GM19025 (cell line): ENCODE measurements around the gene PTPN13.

Source experiments
- ATAC-seq: cut with Tn5 transposase; IDR thresholded peaks from one replicate; pipeline ENCODE4 v1.9.1; 2021; ENCODE audit warnings: mild to moderate bottlenecking, low read depth, moderate library complexity; ENCODE audit not compliant: unreplicated experiment

PTPN13 gene

GRCh38 chr4:86593688-86594558 lies at the start of gene PTPN13:
PTPN13 (plus strand) TSS chr4:86594315; CDS start chr4:86635257, 40,942 bp downstream.
- ATAC-seq = peak; percentile 99

GRCh38 chr4:86547140-86547539 lies 47.0 kb upstream of the PTPN13 start:
- no peak for ATAC-seq

GRCh38 chr4:86549163-86549788 lies 44.8 kb upstream of the PTPN13 start:
- ATAC-seq = no peak

- ATAC-seq = no peak
These were observed 42.7 kb upstream of the PTPN13 start for GRCh38 chr4:86551387-86551786.

- no peak for ATAC-seq
These were observed 39.5 kb upstream of the PTPN13 start for GRCh38 chr4:86554646-86555045.

- no peak for ATAC-seq
These were observed 37.2 kb upstream of the PTPN13 start for GRCh38 chr4:86556791-86557415.

- ATAC-seq = peak; percentile 69
These were observed 36.6 kb upstream of the PTPN13 start for GRCh38 chr4:86557526-86557925.

- no peak for ATAC-seq
These were observed 35.9 kb upstream of the PTPN13 start for GRCh38 chr4:86558258-86558657.

GRCh38 chr4:86558797-86559196 lies 35.3 kb upstream of the PTPN13 start:
- no peak for ATAC-seq

- no peak for ATAC-seq
These were observed 33.7 kb upstream of the PTPN13 start for GRCh38 chr4:86560447-86560846.

GRCh38 chr4:86561256-86561655 lies 32.9 kb upstream of the PTPN13 start:
- ATAC-seq = no peak

GRCh38 chr4:86563416-86563815 lies 30.7 kb upstream of the PTPN13 start:
- ATAC-seq = no peak

GRCh38 chr4:86564795-86565194 lies 29.3 kb upstream of the PTPN13 start:
- no peak for ATAC-seq

GRCh38 chr4:86565651-86566050 lies 28.5 kb upstream of the PTPN13 start:
- ATAC-seq = no peak

GRCh38 chr4:86569103-86569870 lies 24.8 kb upstream of the PTPN13 start:
- ATAC-seq = no peak

- no peak for ATAC-seq
These were observed 14.2 kb upstream of the PTPN13 start for GRCh38 chr4:86579941-86580340.

GRCh38 chr4:86582410-86582809 lies 11.7 kb upstream of the PTPN13 start:
- no peak for ATAC-seq

GRCh38 chr4:86586160-86586572 lies 7.9 kb upstream of the PTPN13 start:
- ATAC-seq = no peak

- ATAC-seq = no peak
These were observed 7.3 kb upstream of the PTPN13 start for GRCh38 chr4:86586626-86587380.
